Measurements from ENCODE around the gene TYROBP.

DNA sequence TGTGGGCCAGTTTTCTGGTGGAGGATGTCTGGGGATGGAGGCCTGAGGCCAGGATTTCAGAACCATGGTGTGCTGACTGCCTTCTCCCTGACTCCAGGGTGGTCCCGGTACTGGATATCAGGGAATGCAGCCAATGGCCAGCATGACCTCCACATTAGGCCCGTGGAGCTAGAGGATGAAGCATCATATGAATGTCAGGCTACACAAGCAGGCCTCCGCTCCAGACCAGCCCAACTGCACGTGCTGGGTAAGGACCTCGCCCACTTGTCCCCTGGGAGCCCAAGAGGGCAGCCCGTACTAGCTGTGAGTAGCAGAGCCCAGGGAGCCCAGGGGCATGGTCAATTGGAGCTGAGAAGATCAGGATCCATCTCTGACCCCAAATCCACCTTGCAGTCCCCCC lies 49.8 kb downstream of the TYROBP start:
- no peak for TF ChIP-seq POLR2A (IDR thresholded peaks at IDR 0.05)
- TF ChIP-seq, protein P1, sequence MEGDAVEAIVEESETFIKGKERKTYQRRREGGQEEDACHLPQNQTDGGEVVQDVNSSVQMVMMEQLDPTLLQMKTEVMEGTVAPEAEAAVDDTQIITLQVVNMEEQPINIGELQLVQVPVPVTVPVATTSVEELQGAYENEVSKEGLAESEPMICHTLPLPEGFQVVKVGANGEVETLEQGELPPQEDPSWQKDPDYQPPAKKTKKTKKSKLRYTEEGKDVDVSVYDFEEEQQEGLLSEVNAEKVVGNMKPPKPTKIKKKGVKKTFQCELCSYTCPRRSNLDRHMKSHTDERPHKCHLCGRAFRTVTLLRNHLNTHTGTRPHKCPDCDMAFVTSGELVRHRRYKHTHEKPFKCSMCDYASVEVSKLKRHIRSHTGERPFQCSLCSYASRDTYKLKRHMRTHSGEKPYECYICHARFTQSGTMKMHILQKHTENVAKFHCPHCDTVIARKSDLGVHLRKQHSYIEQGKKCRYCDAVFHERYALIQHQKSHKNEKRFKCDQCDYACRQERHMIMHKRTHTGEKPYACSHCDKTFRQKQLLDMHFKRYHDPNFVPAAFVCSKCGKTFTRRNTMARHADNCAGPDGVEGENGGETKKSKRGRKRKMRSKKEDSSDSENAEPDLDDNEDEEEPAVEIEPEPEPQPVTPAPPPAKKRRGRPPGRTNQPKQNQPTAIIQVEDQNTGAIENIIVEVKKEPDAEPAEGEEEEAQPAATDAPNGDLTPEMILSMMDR (IDR thresholded peaks at IDR 0.05) = no peak
